Right lobe of liver (tissue), 4 donors: ENCODE results near the gene ZNF521.

Experiments used
- POLR2A ChIP-seq: fragments of 450-650 bp; IDR thresholded peaks from one replicate; pipeline ENCODE4 v1.6.1; 2017; ENCODE audit warnings: antibody characterized with exemption, mild to moderate bottlenecking
- TF ChIP-seq, protein P1 (sequence below), 4 donors: fragments of 200-600 bp in 3 of 4; fragments of 450-650 bp in 1 of 4; IDR thresholded peaks; one replicate each; pipeline versions ENCODE4 v1.5.1 to v1.8.0; 2016 to 2022; ENCODE audit warnings: antibody characterized with exemption in 4 of 4, mild to moderate bottlenecking in 2 of 4
- donor health status: DM: no; HTN: no; CAD: no.
- donor health status: DM: no; HTN: no; CAD: no.
- donor health status: DM: no; HTN: yes; CAD: no.

DNA sequence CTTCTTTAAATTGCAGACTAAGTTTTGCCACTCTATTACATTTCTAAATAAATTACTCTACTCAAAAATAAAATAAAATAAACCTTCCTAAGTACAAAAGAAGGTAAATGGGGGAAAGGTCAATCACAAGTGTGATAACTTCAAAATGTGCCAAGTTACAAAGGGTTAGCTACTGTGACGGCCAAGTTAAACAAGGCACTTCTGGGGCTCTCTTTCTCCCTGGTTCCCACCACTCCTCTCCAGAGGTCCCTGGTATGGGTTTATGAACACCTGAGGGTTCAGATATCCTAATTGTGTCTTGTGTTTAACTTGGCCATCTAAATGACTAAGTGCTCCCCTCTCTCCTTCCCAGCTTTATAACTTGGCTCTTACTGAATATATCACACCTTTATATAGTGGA is 5.4 kb downstream of the ZNF521 start:
- TF ChIP-seq, protein P1, sequence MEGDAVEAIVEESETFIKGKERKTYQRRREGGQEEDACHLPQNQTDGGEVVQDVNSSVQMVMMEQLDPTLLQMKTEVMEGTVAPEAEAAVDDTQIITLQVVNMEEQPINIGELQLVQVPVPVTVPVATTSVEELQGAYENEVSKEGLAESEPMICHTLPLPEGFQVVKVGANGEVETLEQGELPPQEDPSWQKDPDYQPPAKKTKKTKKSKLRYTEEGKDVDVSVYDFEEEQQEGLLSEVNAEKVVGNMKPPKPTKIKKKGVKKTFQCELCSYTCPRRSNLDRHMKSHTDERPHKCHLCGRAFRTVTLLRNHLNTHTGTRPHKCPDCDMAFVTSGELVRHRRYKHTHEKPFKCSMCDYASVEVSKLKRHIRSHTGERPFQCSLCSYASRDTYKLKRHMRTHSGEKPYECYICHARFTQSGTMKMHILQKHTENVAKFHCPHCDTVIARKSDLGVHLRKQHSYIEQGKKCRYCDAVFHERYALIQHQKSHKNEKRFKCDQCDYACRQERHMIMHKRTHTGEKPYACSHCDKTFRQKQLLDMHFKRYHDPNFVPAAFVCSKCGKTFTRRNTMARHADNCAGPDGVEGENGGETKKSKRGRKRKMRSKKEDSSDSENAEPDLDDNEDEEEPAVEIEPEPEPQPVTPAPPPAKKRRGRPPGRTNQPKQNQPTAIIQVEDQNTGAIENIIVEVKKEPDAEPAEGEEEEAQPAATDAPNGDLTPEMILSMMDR (IDR thresholded peaks at IDR 0.05): no peak
- TF ChIP-seq POLR2A: no peak
